ENCODE measurements around the gene SPRR1B. TPM values are rescaled to one million over a fixed set of nuclear protein-coding genes. Genes with fewer than 3 reads are reported as not detected.
A peak's percentile ranks its signal among the peaks of the same experiment; 100 is the strongest.

Gene SPRR1B
- total and polyA plus RNA-seq, 9 of the 15 experiments (the other 6 are each of a cell fraction or from before 2014, with no cell fraction given), result not detected

DNA sequence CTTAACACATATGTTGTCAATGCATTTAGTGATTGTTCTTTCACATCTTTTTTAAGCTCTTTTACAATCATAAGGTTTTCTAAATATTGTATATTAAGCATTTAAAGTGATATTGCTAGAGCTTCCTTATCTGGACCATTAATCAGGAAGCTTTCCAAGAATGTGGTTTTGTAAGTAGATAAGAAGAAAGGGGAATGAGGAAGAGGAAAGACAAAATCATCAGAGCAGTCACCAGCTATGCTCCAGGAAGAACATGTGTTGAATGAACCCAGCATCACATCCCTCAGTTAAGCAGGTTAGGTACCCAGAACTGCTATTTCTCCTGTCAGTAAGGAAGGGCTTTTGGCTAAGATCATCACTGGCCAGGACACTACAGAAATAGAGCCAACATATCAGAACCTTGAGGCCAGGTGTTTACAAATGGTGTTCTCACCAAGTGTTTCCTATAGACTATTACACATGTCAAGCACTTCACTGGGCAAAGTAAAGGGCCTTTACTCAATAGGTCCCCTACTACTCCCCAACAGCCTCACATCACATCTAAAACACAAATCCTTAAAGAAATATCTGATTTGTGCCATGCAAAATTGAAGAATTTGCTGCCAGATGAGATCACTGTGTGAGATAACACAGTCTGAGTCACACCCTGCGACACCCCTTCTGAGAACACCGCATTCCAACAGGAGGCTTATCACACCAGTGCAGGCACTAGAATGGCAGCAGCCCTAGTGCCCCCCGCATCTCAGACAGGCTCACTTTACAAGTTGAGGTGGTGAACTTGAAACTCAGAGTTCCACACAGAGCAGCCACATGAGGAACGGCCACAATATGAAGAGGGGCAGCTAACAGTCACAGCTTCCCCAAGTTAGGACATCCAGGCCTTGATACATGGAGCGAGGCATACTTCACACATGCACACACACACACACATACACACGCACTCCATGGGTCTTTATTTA lies 28.1 kb downstream of the SPRR1B start (continued):
- TF ChIP-seq, protein P1, sequence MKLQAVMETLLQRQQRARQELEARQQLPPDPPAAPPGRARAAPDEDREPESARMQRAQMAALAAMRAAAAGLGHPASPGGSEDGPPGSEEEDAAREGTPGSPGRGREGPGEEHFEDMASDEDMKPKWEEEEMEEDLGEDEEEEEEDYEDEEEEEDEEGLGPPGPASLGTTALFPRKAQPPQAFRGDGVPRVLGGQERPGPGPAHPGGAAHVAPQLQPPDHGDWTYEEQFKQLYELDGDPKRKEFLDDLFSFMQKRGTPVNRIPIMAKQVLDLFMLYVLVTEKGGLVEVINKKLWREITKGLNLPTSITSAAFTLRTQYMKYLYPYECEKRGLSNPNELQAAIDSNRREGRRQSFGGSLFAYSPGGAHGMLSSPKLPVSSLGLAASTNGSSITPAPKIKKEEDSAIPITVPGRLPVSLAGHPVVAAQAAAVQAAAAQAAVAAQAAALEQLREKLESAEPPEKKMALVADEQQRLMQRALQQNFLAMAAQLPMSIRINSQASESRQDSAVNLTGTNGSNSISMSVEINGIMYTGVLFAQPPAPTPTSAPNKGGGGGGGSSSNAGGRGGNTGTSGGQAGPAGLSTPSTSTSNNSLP (IDR thresholded peaks at IDR 0.05; ENCODE audit: borderline replicate concordance, low read depth, low read length), result peak; percentile 52; the same call in 1 of the 2 replicates
- TF ChIP-seq ZNF134 (CRISPR knock-in tag; conservative IDR thresholded peaks at IDR 0.05) (no peak), CBFA2T2 (conservative IDR thresholded peaks at IDR 0.05) (peak; percentile 87), RFX7 (CRISPR knock-in tag; IDR thresholded peaks at IDR 0.05) (no peak), MTF1 (CRISPR knock-in tag; IDR thresholded peaks at IDR 0.05; ENCODE audit: borderline replicate concordance) (no peak), KAT8 (IDR thresholded peaks at IDR 0.05; ENCODE audit: low read depth) (no peak), BRF2 (IDR thresholded peaks at IDR 0.05; ENCODE audit: borderline replicate concordance, insufficient read depth, insufficient read length) (no peak), TRIM28 (IDR thresholded peaks at IDR 0.05) (0 out of 2 replicates have a peak, but pooled peaks have one; percentile 19)
- TF ChIP-seq, protein P2, sequence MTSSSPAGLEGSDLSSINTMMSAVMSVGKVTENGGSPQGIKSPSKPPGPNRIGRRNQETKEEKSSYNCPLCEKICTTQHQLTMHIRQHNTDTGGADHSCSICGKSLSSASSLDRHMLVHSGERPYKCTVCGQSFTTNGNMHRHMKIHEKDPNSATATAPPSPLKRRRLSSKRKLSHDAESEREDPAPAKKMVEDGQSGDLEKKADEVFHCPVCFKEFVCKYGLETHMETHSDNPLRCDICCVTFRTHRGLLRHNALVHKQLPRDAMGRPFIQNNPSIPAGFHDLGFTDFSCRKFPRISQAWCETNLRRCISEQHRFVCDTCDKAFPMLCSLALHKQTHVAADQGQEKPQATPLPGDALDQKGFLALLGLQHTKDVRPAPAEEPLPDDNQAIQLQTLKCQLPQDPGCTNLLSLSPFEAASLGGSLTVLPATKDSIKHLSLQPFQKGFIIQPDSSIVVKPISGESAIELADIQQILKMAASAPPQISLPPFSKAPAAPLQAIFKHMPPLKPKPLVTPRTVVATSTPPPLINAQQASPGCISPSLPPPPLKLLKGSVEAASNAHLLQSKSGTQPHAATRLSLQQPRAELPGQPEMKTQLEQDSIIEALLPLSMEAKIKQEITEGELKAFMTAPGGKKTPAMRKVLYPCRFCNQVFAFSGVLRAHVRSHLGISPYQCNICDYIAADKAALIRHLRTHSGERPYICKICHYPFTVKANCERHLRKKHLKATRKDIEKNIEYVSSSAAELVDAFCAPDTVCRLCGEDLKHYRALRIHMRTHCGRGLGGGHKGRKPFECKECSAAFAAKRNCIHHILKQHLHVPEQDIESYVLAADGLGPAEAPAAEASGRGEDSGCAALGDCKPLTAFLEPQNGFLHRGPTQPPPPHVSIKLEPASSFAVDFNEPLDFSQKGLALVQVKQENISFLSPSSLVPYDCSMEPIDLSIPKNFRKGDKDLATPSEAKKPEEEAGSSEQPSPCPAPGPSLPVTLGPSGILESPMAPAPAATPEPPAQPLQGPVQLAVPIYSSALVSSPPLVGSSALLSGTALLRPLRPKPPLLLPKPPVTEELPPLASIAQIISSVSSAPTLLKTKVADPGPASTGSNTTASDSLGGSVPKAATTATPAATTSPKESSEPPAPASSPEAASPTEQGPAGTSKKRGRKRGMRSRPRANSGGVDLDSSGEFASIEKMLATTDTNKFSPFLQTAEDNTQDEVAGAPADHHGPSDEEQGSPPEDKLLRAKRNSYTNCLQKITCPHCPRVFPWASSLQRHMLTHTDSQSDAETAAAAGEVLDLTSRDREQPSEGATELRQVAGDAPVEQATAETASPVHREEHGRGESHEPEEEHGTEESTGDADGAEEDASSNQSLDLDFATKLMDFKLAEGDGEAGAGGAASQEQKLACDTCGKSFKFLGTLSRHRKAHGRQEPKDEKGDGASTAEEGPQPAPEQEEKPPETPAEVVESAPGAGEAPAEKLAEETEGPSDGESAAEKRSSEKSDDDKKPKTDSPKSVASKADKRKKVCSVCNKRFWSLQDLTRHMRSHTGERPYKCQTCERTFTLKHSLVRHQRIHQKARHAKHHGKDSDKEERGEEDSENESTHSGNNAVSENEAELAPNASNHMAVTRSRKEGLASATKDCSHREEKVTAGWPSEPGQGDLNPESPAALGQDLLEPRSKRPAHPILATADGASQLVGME (CRISPR knock-in tag; IDR thresholded peaks at IDR 0.05), result no peak
- TF ChIP-seq, protein P3, sequence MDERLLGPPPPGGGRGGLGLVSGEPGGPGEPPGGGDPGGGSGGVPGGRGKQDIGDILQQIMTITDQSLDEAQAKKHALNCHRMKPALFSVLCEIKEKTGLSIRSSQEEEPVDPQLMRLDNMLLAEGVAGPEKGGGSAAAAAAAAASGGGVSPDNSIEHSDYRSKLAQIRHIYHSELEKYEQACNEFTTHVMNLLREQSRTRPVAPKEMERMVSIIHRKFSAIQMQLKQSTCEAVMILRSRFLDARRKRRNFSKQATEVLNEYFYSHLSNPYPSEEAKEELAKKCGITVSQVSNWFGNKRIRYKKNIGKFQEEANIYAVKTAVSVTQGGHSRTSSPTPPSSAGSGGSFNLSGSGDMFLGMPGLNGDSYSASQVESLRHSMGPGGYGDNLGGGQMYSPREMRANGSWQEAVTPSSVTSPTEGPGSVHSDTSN (CRISPR knock-in tag; IDR thresholded peaks at IDR 0.05; ENCODE audit: low read depth), result no peak
- TF ChIP-seq, protein P3 (tag; conservative IDR thresholded peaks at IDR 0.05; ENCODE audit: low read depth), result no peak
